Mucosa of rectum (tissue), 2 donors: ENCODE data around the gene REM1.

Source experiments
- H3K27ac ChIP-seq, 2 donors: one replicate each; pipeline ENCODE4 v1.7.0; 2013; ENCODE audit warnings: inconsistent platforms in 2 of 2, low read depth in 2 of 2, low read length in 2 of 2
- H3K27me3 ChIP-seq, 2 donors: one replicate each; pipeline ENCODE4 v1.7.0; 2013; ENCODE audit warnings: low read length in 2 of 2; ENCODE audit not compliant: control insufficient read depth in 2 of 2, insufficient read depth in 2 of 2
- H3K36me3 ChIP-seq, 2 donors: one replicate each; pipeline ENCODE4 v1.7.0; 2013; ENCODE audit warnings: low read length in 2 of 2; ENCODE audit not compliant: control insufficient read depth in 2 of 2, insufficient read depth in 2 of 2
- H3K4me1 ChIP-seq, 2 donors: one replicate each; pipeline ENCODE4 v1.7.0; 2013; ENCODE audit warnings: low read length in 2 of 2, mild to moderate bottlenecking in 1 of 2; ENCODE audit not compliant: control insufficient read depth in 2 of 2, insufficient read depth in 2 of 2
- H3K4me3 ChIP-seq, 2 donors: one replicate each; pipeline ENCODE4 v1.7.0; 2013; ENCODE audit warnings: low read length in 2 of 2
- H3K9ac ChIP-seq, 2 donors: one replicate each; pipeline ENCODE4 v1.7.0; 2013; ENCODE audit warnings: low read length in 2 of 2, low read depth in 1 of 2, mild to moderate bottlenecking in 1 of 2
- H3K9me3 ChIP-seq, 2 donors: one replicate each; pipeline ENCODE4 v1.7.0; 2013; ENCODE audit warnings: low read length in 2 of 2; ENCODE audit not compliant: control insufficient read depth in 2 of 2
- donor health status: healthy.
- donor health status: Normal muscosa, but diverticular disease.

Gene REM1

GRCh38 chr20:31522731-31523130 is 47.6 kb downstream of the REM1 start:
- Histone ChIP-seq H3K36me3 (peaks cover 13 to 31% of the 10 kb centered on the region in 2 donors), H3K27ac (no peak overlapping the region), H3K4me3 (no peak overlapping the region), H3K9ac (no peak overlapping the region), H3K9me3 (no peaks in the 10 kb centered on the region), H3K27me3 (no peaks in the 10 kb centered on the region), H3K4me1 (peaks cover 0 to 2% of the 10 kb centered on the region in 2 donors)

GRCh38 chr20:31523361-31524283 is 48.5 kb downstream of the REM1 start:
- H3K4me1 ChIP-seq = peaks cover 0 to 2% of the 10 kb centered on the region in 2 donors
- no peaks in the 10 kb centered on the region for H3K9me3 ChIP-seq
- peaks cover 17 to 38% of the 10 kb centered on the region in 2 donors for H3K36me3 ChIP-seq
- no peak overlapping the region for H3K4me3 ChIP-seq
- H3K27me3 ChIP-seq = no peaks in the 10 kb centered on the region
- no peak overlapping the region for H3K9ac ChIP-seq
- H3K27ac ChIP-seq = no peak overlapping the region

GRCh38 chr20:31527266-31527665 is 52.2 kb downstream of the REM1 start:
- peaks cover 0 to 2% of the 10 kb centered on the region in 2 donors for H3K4me1 ChIP-seq
- H3K9me3 ChIP-seq = no peaks in the 10 kb centered on the region
- peaks cover 18 to 43% of the 10 kb centered on the region in 2 donors for H3K36me3 ChIP-seq
- no peak overlapping the region for H3K4me3 ChIP-seq
- no peak overlapping the region for H3K9ac ChIP-seq
- no peaks in the 10 kb centered on the region for H3K27me3 ChIP-seq
- H3K27ac ChIP-seq = no peak overlapping the region
